ENCODE measurements around the gene UBXN11. TPM values are rescaled to one million over a fixed set of nuclear protein-coding genes. Genes with fewer than 3 reads are reported as not detected.

UBXN11 gene
- total RNA-seq, 1 donor from 2014 or later: 7.8 TPM

GRCh38 chr1:26268290-26269197 lies 37.9 kb downstream of the UBXN11 start:
- DNase-seq: no peak

GRCh38 chr1:26265405-26265804 lies 41.0 kb downstream of the UBXN11 start:
- no peak for DNase-seq

GRCh38 chr1:26263212-26263611 lies 43.2 kb downstream of the UBXN11 start:
- no peak for DNase-seq

- DNase-seq: no peak
These were observed 46.9 kb downstream of the UBXN11 start for GRCh38 chr1:26259578-26259977.

GRCh38 chr1:26259005-26259404 lies 47.4 kb downstream of the UBXN11 start:
- no peak for DNase-seq

- no peak for DNase-seq
These were observed 49.2 kb downstream of the UBXN11 start for GRCh38 chr1:26257222-26257621.

GRCh38 chr1:26254404-26254803 lies 52.0 kb downstream of the UBXN11 start:
- DNase-seq: peak; percentile 41

- DNase-seq: no peak
These were observed 53.7 kb downstream of the UBXN11 start for GRCh38 chr1:26252718-26253117.

- DNase-seq: no peak
These were observed 66.5 kb downstream of the UBXN11 start for GRCh38 chr1:26239936-26240335.

- DNase-seq: no peak
These were observed 69.0 kb downstream of the UBXN11 start for GRCh38 chr1:26237230-26237966.

GRCh38 chr1:26234644-26235370 lies 71.6 kb downstream of the UBXN11 start:
- peak; percentile 41 for DNase-seq

GRCh38 chr1:26233903-26234643 lies 72.4 kb downstream of the UBXN11 start, which contains the start of gene CEP85:
CEP85 (plus strand) TSS chr1:26234200; CDS start chr1:26239784, 5,584 bp downstream.
- DNase-seq: peak; percentile 99

Other genes with a start within 250 kb of the UBXN11 start
- gene TRIM63, start 239.0 kb downstream of the UBXN11 start, total RNA-seq: 64.5 TPM
- 11.7 TPM for gene PDIK1L, start 194.8 kb downstream of the UBXN11 start, total RNA-seq
- gene FAM110D, start 147.6 kb downstream of the UBXN11 start, total RNA-seq: 1.5 TPM
- not detected for gene C1orf232, start 137.7 kb downstream of the UBXN11 start, total RNA-seq
- 15.8 TPM for gene ZNF593, start 136.7 kb downstream of the UBXN11 start, total RNA-seq
- gene ZNF593OS, start 134.8 kb downstream of the UBXN11 start, total RNA-seq: not detected
- gene CNKSR1, start 129.1 kb downstream of the UBXN11 start, total RNA-seq: 13.0 TPM
- not detected for gene CATSPER4, start 116.0 kb downstream of the UBXN11 start, total RNA-seq
- 107 TPM for gene CEP85, start 72.4 kb downstream of the UBXN11 start, total RNA-seq
- 7.7 TPM for gene SH3BGRL3, start 26.6 kb downstream of the UBXN11 start, total RNA-seq
- gene CD52, start 11.3 kb upstream of the UBXN11 start, total RNA-seq: not detected
- 13.7 TPM for gene CRYBG2, start 47.5 kb upstream of the UBXN11 start, total RNA-seq
- not detected for gene ZNF683, start 66.1 kb upstream of the UBXN11 start, total RNA-seq
- gene LIN28A, start 104.2 kb upstream of the UBXN11 start, total RNA-seq: not detected
- 30.8 TPM for gene DHDDS, start 125.7 kb upstream of the UBXN11 start, total RNA-seq
- 358 TPM for gene HMGN2, start 165.8 kb upstream of the UBXN11 start, total RNA-seq
- gene RPS6KA1, start 223.1 kb upstream of the UBXN11 start, total RNA-seq: 16.9 TPM